ENCODE results near the gene SEC22A. TPM values are rescaled to one million over a fixed set of nuclear protein-coding genes. Genes with fewer than 3 reads are reported as not detected.
A peak's percentile ranks its signal among the peaks of the same experiment; 100 is the strongest.

The SEC22A gene
- total RNA-seq, 3 donors from 2014 or later (not counting 1 experiment from before 2014, with no cell fraction given), result 16.4 to 21.2 (median 17.0) TPM

GRCh38 chr3:123258359-123258758 is 56.6 kb downstream of the SEC22A start:
- Mint-ChIP-seq H3K4me3 (no peak overlapping the region), H3K9me3 (no peaks in the 10 kb centered on the region), H3K36me3 (no peaks in the 10 kb centered on the region), H3K27ac (no peak overlapping the region), H3K4me1 (no peaks in the 10 kb centered on the region), H3K27me3 (ENCODE audit: low read depth in 2 of 2) (no peaks in the 10 kb centered on the region)
- no peaks in the 10 kb centered on the region for H3K27me3 ChIP-seq (ENCODE audit: control insufficient read depth, insufficient read depth, low read length)
- no peaks in the 10 kb centered on the region for H3K4me1 ChIP-seq (ENCODE audit: control insufficient read depth, insufficient read depth, low read length)
- no peak overlapping the region for H3K4me3 ChIP-seq (ENCODE audit: low read length)
- no peak for DNase-seq
- H3K9me3 ChIP-seq (ENCODE audit: control insufficient read depth, insufficient read depth, low read length), result no peaks in the 10 kb centered on the region
- ATAC-seq, result no peak
- no peak overlapping the region for H3K27ac ChIP-seq (ENCODE audit: low read length)
- intact Hi-C loops (cut with micrococcal nuclease), result loop anchor here (10.0 kb wide), 1 partner anchor 504 kb away; no protein-coding TSS in a partner anchor
- peaks cover 2% of the 10 kb centered on the region for H3K36me3 ChIP-seq (ENCODE audit: control insufficient read depth, insufficient read depth, low read length)
- no peak for TF ChIP-seq CTCF (IDR thresholded peaks at IDR 0.05)

- peak in 1 of 2 donors; percentile 51 for DNase-seq
Observed at GRCh38 chr3:123258811-123259420, 57.2 kb downstream of the SEC22A start.

GRCh38 chr3:123261666-123262065 is 59.9 kb downstream of the SEC22A start:
- no peak for ATAC-seq
- Histone ChIP-seq H3K36me3 (ENCODE audit: control insufficient read depth, insufficient read depth, low read length) (peaks cover 2% of the 10 kb centered on the region), H3K27ac (ENCODE audit: low read length) (no peak overlapping the region), H3K27me3 (ENCODE audit: control insufficient read depth, insufficient read depth, low read length) (no peaks in the 10 kb centered on the region), H3K4me3 (ENCODE audit: low read length) (no peak overlapping the region), H3K9me3 (ENCODE audit: control insufficient read depth, insufficient read depth, low read length) (no peaks in the 10 kb centered on the region), H3K4me1 (ENCODE audit: control insufficient read depth, insufficient read depth, low read length) (no peaks in the 10 kb centered on the region)
- TF ChIP-seq CTCF (IDR thresholded peaks at IDR 0.05), result no peak
- no peaks in the 10 kb centered on the region for H3K9me3 Mint-ChIP-seq
- H3K36me3 Mint-ChIP-seq, result no peaks in the 10 kb centered on the region
- no peak for DNase-seq
- no peaks in the 10 kb centered on the region for H3K4me1 Mint-ChIP-seq
- no CpG with 5 or more reads among the region's 3 CpGs for WGBS (ENCODE audit: insufficient coverage)
- H3K4me3 Mint-ChIP-seq, result no peak overlapping the region
- peak overlapping the region in 1 of 2 donors; percentile 12 for H3K27ac Mint-ChIP-seq
- H3K27me3 Mint-ChIP-seq (ENCODE audit: low read depth in 2 of 2), result no peaks in the 10 kb centered on the region
- intact Hi-C loops (cut with micrococcal nuclease), result no loop called here

More at GRCh38 chr3:123258811-123259420, 57.2 kb downstream of the SEC22A start:
- peak in 2 of 3 donors; percentile 38 to 51 for ATAC-seq
- no peak overlapping the region for H3K27ac ChIP-seq (ENCODE audit: low read length)
- H3K27ac Mint-ChIP-seq, result no peak overlapping the region
- H3K27me3 ChIP-seq (ENCODE audit: control insufficient read depth, insufficient read depth, low read length), result no peaks in the 10 kb centered on the region
- no peak overlapping the region for H3K4me3 ChIP-seq (ENCODE audit: low read length)
- intact Hi-C loops (cut with micrococcal nuclease), result loop anchor here (10.0 kb wide), 1 partner anchor 504 kb away; no protein-coding TSS in a partner anchor
- H3K36me3 ChIP-seq (ENCODE audit: control insufficient read depth, insufficient read depth, low read length), result peaks cover 2% of the 10 kb centered on the region
- peak; percentile 30 for TF ChIP-seq CTCF (IDR thresholded peaks at IDR 0.05)
- no peaks in the 10 kb centered on the region for H3K4me1 ChIP-seq (ENCODE audit: control insufficient read depth, insufficient read depth, low read length)
- 100% methylated on average over 2 of the region's 3 CpGs for WGBS (ENCODE audit: insufficient coverage)
- H3K4me3 Mint-ChIP-seq, result no peak overlapping the region
- H3K36me3 Mint-ChIP-seq, result no peaks in the 10 kb centered on the region
- no peaks in the 10 kb centered on the region for H3K27me3 Mint-ChIP-seq (ENCODE audit: low read depth in 2 of 2)
- no peaks in the 10 kb centered on the region for H3K4me1 Mint-ChIP-seq
- H3K9me3 Mint-ChIP-seq, result no peaks in the 10 kb centered on the region
- no peaks in the 10 kb centered on the region for H3K9me3 ChIP-seq (ENCODE audit: control insufficient read depth, insufficient read depth, low read length)

- no peaks in the 10 kb centered on the region for H3K27me3 Mint-ChIP-seq (ENCODE audit: low read depth in 2 of 2)
- WGBS (ENCODE audit: insufficient coverage), result 100% methylated on average over 1 of the region's 2 CpGs
- H3K4me3 ChIP-seq (ENCODE audit: low read length), result no peak overlapping the region
- H3K27me3 ChIP-seq (ENCODE audit: control insufficient read depth, insufficient read depth, low read length), result no peaks in the 10 kb centered on the region
- no peak overlapping the region for H3K27ac ChIP-seq (ENCODE audit: low read length)
- H3K9me3 Mint-ChIP-seq, result no peaks in the 10 kb centered on the region
- ATAC-seq, result no peak
- H3K4me3 Mint-ChIP-seq, result no peak overlapping the region
- H3K36me3 ChIP-seq (ENCODE audit: control insufficient read depth, insufficient read depth, low read length), result peaks cover 2% of the 10 kb centered on the region
- peak overlapping the region in 1 of 2 donors; percentile 12 for H3K27ac Mint-ChIP-seq
- H3K4me1 Mint-ChIP-seq, result no peaks in the 10 kb centered on the region
- no peak for TF ChIP-seq CTCF (IDR thresholded peaks at IDR 0.05)
- no peaks in the 10 kb centered on the region for H3K4me1 ChIP-seq (ENCODE audit: control insufficient read depth, insufficient read depth, low read length)
- intact Hi-C loops (cut with micrococcal nuclease), result no loop called here
- H3K36me3 Mint-ChIP-seq, result no peaks in the 10 kb centered on the region
- H3K9me3 ChIP-seq (ENCODE audit: control insufficient read depth, insufficient read depth, low read length), result no peaks in the 10 kb centered on the region
- no peak for DNase-seq
Observed at GRCh38 chr3:123262226-123262625, 60.5 kb downstream of the SEC22A start.
